Chondrocyte (in vitro differentiated cells): ENCODE measurements around the gene THBS1. TPM values are rescaled to one million over a fixed set of nuclear protein-coding genes. Genes with fewer than 3 reads are reported as not detected.

Source experiments
- DNase-seq: peaks from one replicate; pipeline ENCODE4 v3.0.0; 2021; ENCODE audit warnings: mixed read lengths, low spot score
- H3K27ac Mint-ChIP-seq: one replicate; pipeline ENCODE4 v1.8.0; 2021; ENCODE audit warnings: mild to moderate bottlenecking, moderate library complexity, mixed read lengths; ENCODE audit not compliant: unreplicated experiment
- H3K27me3 Mint-ChIP-seq: 2 replicates; pipeline ENCODE4 v1.8.0; 2021; ENCODE audit warnings: low read depth, mixed read lengths
- H3K36me3 Mint-ChIP-seq: 2 replicates; pipeline ENCODE4 v1.8.0; 2021; ENCODE audit warnings: low read depth, mixed read lengths
- H3K4me1 Mint-ChIP-seq: 2 replicates; pipeline ENCODE4 v1.8.0; 2021; ENCODE audit warnings: low read depth, mild to moderate bottlenecking, mixed read lengths
- H3K4me3 Mint-ChIP-seq: one replicate; pipeline ENCODE4 v1.8.0; 2021; ENCODE audit warnings: mild to moderate bottlenecking, moderate library complexity, mixed read lengths; ENCODE audit not compliant: unreplicated experiment
- H3K9me3 Mint-ChIP-seq: 2 replicates; pipeline ENCODE4 v1.8.0; 2021; ENCODE audit warnings: low read depth, mixed read lengths
- total RNA-seq: library from RNA; stranded (reverse); gene quantifications from 3 replicates; pipeline ENCODE4 v1.2.1, GENCODE V29; 2021
- TF ChIP-seq, protein P1 (sequence below): fragments of 200-600 bp; sonication (generic); IDR thresholded peaks from 2 replicates; pipeline ENCODE4 v1.5.0; 2021; ENCODE audit warnings: antibody characterized with exemption, mild to moderate bottlenecking, moderate library complexity

THBS1 gene
- total RNA-seq, 1 donor from 2014 or later: 2,361 TPM

DNA sequence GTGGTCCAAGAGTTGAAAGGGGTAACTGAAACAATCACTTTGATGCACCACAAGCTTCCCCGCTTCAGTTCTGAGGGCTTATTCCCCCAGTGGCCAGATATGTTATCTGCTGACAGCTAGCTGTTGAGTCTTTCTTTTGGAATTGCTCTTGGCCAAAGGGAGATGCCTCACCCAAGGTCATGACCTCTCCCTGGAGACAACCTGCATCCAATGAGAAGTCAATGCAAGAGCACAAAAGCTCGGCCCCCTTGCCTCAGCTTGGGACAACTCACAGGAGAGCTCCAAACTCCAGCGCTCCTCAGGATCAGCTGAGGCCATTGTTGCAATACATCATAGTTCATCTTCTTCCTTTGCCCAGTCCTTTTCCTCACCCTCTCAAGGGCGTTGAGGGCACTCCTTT lies 31.0 kb upstream of the THBS1 start:
- Mint-ChIP-seq H3K36me3 (peaks cover 2% of the 10 kb centered on the region), H3K27ac (no peak overlapping the region), H3K4me1 (no peaks in the 10 kb centered on the region), H3K27me3 (no peaks in the 10 kb centered on the region), H3K4me3 (no peak overlapping the region), H3K9me3 (peaks cover 16% of the 10 kb centered on the region)
- TF ChIP-seq, protein P1, sequence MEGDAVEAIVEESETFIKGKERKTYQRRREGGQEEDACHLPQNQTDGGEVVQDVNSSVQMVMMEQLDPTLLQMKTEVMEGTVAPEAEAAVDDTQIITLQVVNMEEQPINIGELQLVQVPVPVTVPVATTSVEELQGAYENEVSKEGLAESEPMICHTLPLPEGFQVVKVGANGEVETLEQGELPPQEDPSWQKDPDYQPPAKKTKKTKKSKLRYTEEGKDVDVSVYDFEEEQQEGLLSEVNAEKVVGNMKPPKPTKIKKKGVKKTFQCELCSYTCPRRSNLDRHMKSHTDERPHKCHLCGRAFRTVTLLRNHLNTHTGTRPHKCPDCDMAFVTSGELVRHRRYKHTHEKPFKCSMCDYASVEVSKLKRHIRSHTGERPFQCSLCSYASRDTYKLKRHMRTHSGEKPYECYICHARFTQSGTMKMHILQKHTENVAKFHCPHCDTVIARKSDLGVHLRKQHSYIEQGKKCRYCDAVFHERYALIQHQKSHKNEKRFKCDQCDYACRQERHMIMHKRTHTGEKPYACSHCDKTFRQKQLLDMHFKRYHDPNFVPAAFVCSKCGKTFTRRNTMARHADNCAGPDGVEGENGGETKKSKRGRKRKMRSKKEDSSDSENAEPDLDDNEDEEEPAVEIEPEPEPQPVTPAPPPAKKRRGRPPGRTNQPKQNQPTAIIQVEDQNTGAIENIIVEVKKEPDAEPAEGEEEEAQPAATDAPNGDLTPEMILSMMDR: no peak
- no peak for DNase-seq

DNA sequence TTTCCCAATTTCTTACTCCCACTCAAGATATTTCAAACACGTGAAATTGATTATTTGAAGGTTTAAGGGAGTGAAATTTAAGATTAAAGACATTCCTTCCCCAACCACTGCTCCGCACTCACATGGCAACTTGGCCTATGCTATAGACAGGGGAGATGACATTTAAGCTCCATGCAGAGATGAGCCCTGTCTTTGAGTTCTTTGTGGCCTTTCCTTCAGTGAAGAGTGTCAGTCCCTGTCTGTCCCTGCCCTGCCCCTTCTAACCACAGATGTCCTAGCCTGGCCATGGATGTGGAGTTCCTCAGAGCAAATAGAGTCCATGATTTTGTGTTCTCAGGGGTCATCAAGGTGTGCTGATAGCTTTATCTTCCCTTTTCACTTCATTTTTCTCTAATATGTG lies 29.4 kb upstream of the THBS1 start:
- no peak overlapping the region for H3K4me3 Mint-ChIP-seq

DNA sequence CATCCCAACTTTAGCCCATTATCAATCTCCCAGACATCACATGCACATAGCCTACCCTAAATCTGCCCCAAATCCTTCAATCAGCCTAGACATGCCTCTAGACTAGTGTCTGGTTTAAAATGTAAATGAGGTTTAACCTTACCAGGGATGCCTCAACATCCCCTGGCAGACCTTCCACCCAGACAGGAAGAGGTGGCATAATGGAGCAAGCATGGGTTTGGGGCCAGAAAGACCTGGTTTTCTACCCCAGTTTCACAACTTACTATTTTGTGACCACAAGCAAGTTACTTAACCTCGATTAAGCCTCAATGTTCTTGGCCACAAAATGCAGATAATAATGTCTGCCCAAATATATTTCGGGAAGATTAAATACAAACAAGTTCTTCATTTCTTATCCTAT lies 28.3 kb upstream of the THBS1 start:
- no peaks in the 10 kb centered on the region for H3K27me3 Mint-ChIP-seq
- no peak for DNase-seq
- TF ChIP-seq, protein P1: no peak
- no peak overlapping the region for H3K4me3 Mint-ChIP-seq
- no peaks in the 10 kb centered on the region for H3K36me3 Mint-ChIP-seq
- no peak overlapping the region for H3K27ac Mint-ChIP-seq
- peaks cover under 1% of the 10 kb centered on the region for H3K9me3 Mint-ChIP-seq
- no peaks in the 10 kb centered on the region for H3K4me1 Mint-ChIP-seq

More for the DNA sequence above, 29.4 kb upstream of the THBS1 start:
- Mint-ChIP-seq H3K27me3 (no peaks in the 10 kb centered on the region), H3K4me1 (no peaks in the 10 kb centered on the region), H3K36me3 (no peaks in the 10 kb centered on the region), H3K27ac (no peak overlapping the region), H3K9me3 (peaks cover 6% of the 10 kb centered on the region)
- no peak for DNase-seq
- TF ChIP-seq, protein P1: no peak

DNA sequence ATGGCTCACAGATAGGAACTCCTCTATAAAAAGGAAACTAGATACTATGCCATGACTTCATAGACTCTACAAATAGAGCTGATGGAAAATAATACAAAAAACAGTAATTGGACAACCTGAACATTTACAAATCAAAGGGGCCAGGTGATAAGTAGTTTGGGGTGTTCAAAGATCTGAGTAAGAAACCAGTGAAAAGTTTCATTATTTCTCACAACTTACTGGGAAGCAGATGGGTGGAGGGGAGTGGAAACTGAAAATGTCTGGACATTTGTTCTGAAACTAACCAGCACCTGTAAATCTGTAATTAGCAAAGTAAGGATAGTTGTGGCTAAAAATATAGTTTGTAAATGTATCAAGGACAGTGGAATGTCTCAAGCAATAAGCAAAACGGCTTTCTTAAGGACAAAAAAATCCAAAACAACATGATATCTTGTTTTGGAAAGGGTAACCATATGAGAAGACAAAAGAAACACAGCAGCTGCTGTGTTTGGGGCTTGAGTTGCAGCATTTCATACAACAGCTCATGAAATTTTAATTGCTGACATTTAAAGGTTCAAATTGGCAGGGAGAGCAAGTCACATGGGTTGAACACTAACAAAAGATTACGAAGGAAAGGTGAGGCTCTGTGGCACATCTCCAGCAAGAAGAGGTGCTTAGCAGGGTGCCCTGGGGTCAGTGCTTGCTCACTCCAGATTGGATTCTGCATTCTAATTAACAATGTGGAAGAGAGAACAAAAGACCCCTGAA lies 26.8 kb upstream of the THBS1 start:
- TF ChIP-seq, protein P1: no peak
- H3K4me3 Mint-ChIP-seq: no peak overlapping the region
- DNase-seq: no peak
- no peaks in the 10 kb centered on the region for H3K36me3 Mint-ChIP-seq
- H3K27me3 Mint-ChIP-seq: no peaks in the 10 kb centered on the region
- H3K27ac Mint-ChIP-seq: no peak overlapping the region
- H3K4me1 Mint-ChIP-seq: no peaks in the 10 kb centered on the region
- H3K9me3 Mint-ChIP-seq: no peaks in the 10 kb centered on the region

DNA sequence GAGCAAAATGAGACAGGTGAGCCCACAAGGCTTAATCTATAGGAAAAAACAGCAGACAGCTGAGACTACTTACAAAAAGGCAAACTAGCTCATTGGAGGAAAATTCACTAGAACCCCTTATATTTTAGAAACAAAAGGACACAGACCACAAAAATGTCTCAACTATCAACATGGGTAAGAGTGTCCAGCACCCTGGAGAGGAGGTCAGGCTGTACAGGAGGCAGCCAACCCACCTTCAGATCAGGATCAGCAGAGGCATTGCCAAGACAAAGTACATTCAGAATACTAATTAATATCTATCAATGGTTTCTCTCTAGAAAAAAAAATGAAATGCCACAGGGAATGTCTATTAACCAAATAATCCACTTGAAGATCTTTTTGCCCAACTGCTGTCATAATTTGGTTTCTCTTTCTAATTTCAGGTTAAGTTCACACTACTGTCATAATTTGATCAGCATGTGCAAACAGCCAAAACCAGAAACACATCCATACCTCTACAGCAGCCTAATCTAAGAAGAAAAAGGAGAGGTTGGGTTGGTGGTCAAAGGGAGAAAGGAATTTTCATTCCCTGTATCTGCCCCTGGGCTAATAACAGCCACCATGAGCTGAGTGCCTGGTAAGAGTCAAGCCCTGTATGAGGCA lies 26.0 kb upstream of the THBS1 start:
- no peaks in the 10 kb centered on the region for H3K27me3 Mint-ChIP-seq
- no peak for DNase-seq
- H3K4me1 Mint-ChIP-seq: no peaks in the 10 kb centered on the region
- TF ChIP-seq, protein P1: no peak
- no peaks in the 10 kb centered on the region for H3K36me3 Mint-ChIP-seq
- H3K4me3 Mint-ChIP-seq: no peak overlapping the region
- H3K27ac Mint-ChIP-seq: no peak overlapping the region
- no peaks in the 10 kb centered on the region for H3K9me3 Mint-ChIP-seq
